OCI-LY7 (cell line): ENCODE results near the gene CEP192. TPM values are rescaled to one million over a fixed set of nuclear protein-coding genes. Genes with fewer than 3 reads are reported as not detected.

ENCODE experiments used
- Bru-seq: library from RNA; stranded (reverse); fragments of 400-500 nt; gene quantifications from one replicate; lab custom pipeline; 2021; lab: Mats Ljungman, UMichigan
- BruChase-seq, 2 experiments: library from RNA; stranded (reverse); fragments of 400-500 nt; gene quantifications; one replicate each; lab custom pipeline; 2021; lab: Mats Ljungman, UMichigan
- BruUV-seq: library from RNA; stranded (reverse); fragments of 400-500 nt; replicated peaks from 2 replicates; lab custom pipeline; 2021; lab: Mats Ljungman, UMichigan
- CTCF ChIA-PET: fragments of 300-600 bp; sonication (Branson Sonifier 250); formaldehyde crosslinking; loops from one replicate; lab custom pipeline; 2022; ENCODE audit warnings: antibody characterized with exemption; ENCODE audit not compliant: unreplicated experiment; lab: Charles Lee
- POLR2A ChIA-PET: fragments of 300-600 bp; sonication (Branson Sonifier 250); formaldehyde crosslinking; loops from one replicate; lab custom pipeline; 2022; ENCODE audit warnings: antibody characterized with exemption; lab: Charles Lee
- DNase-seq: peaks from one replicate; pipeline ENCODE4 v3.0.0-alpha.2; 2015; ENCODE audit warnings: low spot score
- H2AFZ ChIP-seq: fragments of 200-600 bp; sonication (generic), shearing (Covaris generic); 2 replicates; pipeline ENCODE4 v1.6.1; 2014; ENCODE audit warnings: mild to moderate bottlenecking, antibody characterized with exemption, low read length, moderate library complexity
- H3K27ac ChIP-seq: fragments of 200-600 bp; sonication (generic); 2 replicates; pipeline ENCODE4 v1.5.1; 2014; ENCODE audit warnings: mixed run types, low read depth, mild to moderate bottlenecking, moderate library complexity, low read length, inconsistent platforms; ENCODE audit not compliant: poor library complexity, severe bottlenecking
- H3K36me3 ChIP-seq: fragments of 200-600 bp; sonication (generic); 2 replicates; pipeline ENCODE4 v1.6.1; 2014; ENCODE audit warnings: mild to moderate bottlenecking, antibody characterized with exemption, low read length, moderate library complexity, mixed read lengths; ENCODE audit not compliant: insufficient read depth
- H3K4me1 ChIP-seq: fragments of 200-600 bp; sonication (generic); 2 replicates; pipeline ENCODE4 v1.5.1; 2014; ENCODE audit warnings: mild to moderate bottlenecking, low read length; ENCODE audit not compliant: insufficient read depth, poor library complexity, severe bottlenecking
- H3K4me2 ChIP-seq: fragments of 200-600 bp; sonication (generic); 2 replicates; pipeline ENCODE4 v1.6.1; 2014; ENCODE audit warnings: mild to moderate bottlenecking, low read length
- H3K4me3 ChIP-seq: fragments of 200-600 bp; sonication (generic); 2 replicates; pipeline ENCODE4 v1.5.1; 2014; ENCODE audit warnings: mild to moderate bottlenecking, low read depth, low read length; ENCODE audit not compliant: poor library complexity, severe bottlenecking
- H3K79me2 ChIP-seq: fragments of 200-600 bp; sonication (generic); 2 replicates; pipeline ENCODE4 v1.6.1; 2016; ENCODE audit warnings: low read depth, mild to moderate bottlenecking, low read length, moderate library complexity, mixed read lengths; ENCODE audit not compliant: insufficient read depth
- H3K9me2 ChIP-seq: fragments of 200-600 bp; sonication (generic); 2 replicates; pipeline ENCODE4 v1.6.1; 2016; ENCODE audit warnings: mild to moderate bottlenecking, low read length, mixed read lengths; ENCODE audit not compliant: insufficient read depth
- H3K9me3 ChIP-seq: fragments of 200-600 bp; sonication (generic); 2 replicates; pipeline ENCODE4 v1.6.1; 2014; ENCODE audit warnings: mild to moderate bottlenecking, mixed run types, low read length, mixed read lengths
- H4K20me1 ChIP-seq: fragments of 200-600 bp; sonication (generic); 2 replicates; pipeline ENCODE4 v1.6.1; 2014; ENCODE audit warnings: mild to moderate bottlenecking, antibody characterized with exemption, low read length, moderate library complexity, mixed read lengths; ENCODE audit not compliant: insufficient read depth
- CTCF ChIP-seq: fragments of 200-600 bp; sonication (generic); conservative IDR thresholded peaks from 2 replicates; pipeline ENCODE4 v1.5.1; 2014; ENCODE audit warnings: mild to moderate bottlenecking, antibody characterized with exemption, low read length, moderate library complexity, mixed read lengths
- EZH2phosphoT487 ChIP-seq: fragments of 200-600 bp; sonication (generic); IDR thresholded peaks from 2 replicates; pipeline ENCODE4 v1.6.1; 2018; ENCODE audit warnings: low read depth, borderline replicate concordance, mild to moderate bottlenecking, mixed run types, antibody characterized with exemption, low read length, moderate library complexity, mixed read lengths
- intact Hi-C: fragments of 100-400 bp; cut with micrococcal nuclease; formaldehyde crosslinking; loops from one replicate; pipeline ENCODE4 v1.10.0; 2022; ENCODE audit not compliant: unreplicated experiment
- long read RNA-seq: library from polyadenylated mRNA; stranded (forward); transcript quantifications from one replicate; pipeline ENCODE4 v2.0.0, GENCODE V29; 2022
- total RNA-seq, 2 experiments: library from RNA; depleted of rRNA in 1 of 2; stranded (reverse); fragments of >200 nt in 1 of 2; shearing (Covaris generic) in 1 of 2; gene quantifications; 2 replicates each; pipeline ENCODE4 v1.2.3, GENCODE V29; 2014 to 2022

Gene CEP192
- 57.7 and 59.9 TPM in 2 replicates for total RNA-seq (2014; rRNA removed; shearing (Covaris generic))
- total RNA-seq (2022), result 55.5 and 68.3 TPM in 2 replicates
- Bru-seq, nascent RNA, result percentile 93 among the genes with signal in this experiment
- BruChase-seq, experiment 1, labeled RNA remaining after a 6-hour chase, result percentile 94 among the genes with signal in this experiment
- percentile 93 among the genes with signal in this experiment for BruChase-seq, experiment 2, labeled RNA remaining after a 2-hour chase
- long read RNA-seq, partial matches to known transcripts, result 10 of 18 reads
- long read RNA-seq, other reads (novel, unspliced or antisense), result 8 of 18 reads

GRCh38 chr18:12990967-12991820 lies at the start of gene CEP192:
TSS of gene CEP192 (plus strand) at chr18:12991362. CDS start at chr18:12999425, 8,063 bp downstream.
- TF ChIP-seq CTCF, result peak; percentile 44; the same call in 1 of the 2 replicates
- no peak for TF ChIP-seq EZH2phosphoT487
- H3K79me2 ChIP-seq, result peaks cover 47% of the 10 kb centered on the region
- no peaks in the 10 kb centered on the region for H3K9me2 ChIP-seq
- peaks cover 44% of the 10 kb centered on the region for H3K36me3 ChIP-seq
- peak; percentile 98 for DNase-seq
- ChIA-PET POLR2A (interaction anchor here (0.5 to 2.8 kb wide), 25 partner anchors 10 to 621 kb away, joined by 3 to 10 read pairs (median 4); partner anchors contain the start of genes CEP76 and SEH1L), CTCF (interaction anchor here (0.6 to 1.1 kb wide), 3 partner anchors 93 to 212 kb away, joined by 3 to 5 read pairs (median 4); no protein-coding TSS in a partner anchor)
- H3K9me3 ChIP-seq, result no peaks in the 10 kb centered on the region; the same call in 1 of the 2 replicates
- intact Hi-C loops, result loop anchor here (2.0 kb wide), 1 partner anchor 42 kb away; the partner anchor contains the start of gene SEH1L
- peak within 1 kb of the TSS; percentile 79 for H3K27ac ChIP-seq
- BruUV-seq, result no TSS peak
- peak within 1 kb of the TSS; percentile 78 for H3K4me3 ChIP-seq
- peaks cover 22% of the 10 kb centered on the region; the same call in 1 of the 2 replicates for H4K20me1 ChIP-seq
- peak within 1 kb of the TSS; percentile 60 for H2AFZ ChIP-seq
- peak within 1 kb of the TSS; percentile 97 for H3K4me2 ChIP-seq
- peaks cover 24% of the 10 kb centered on the region for H3K4me1 ChIP-seq

- Histone ChIP-seq H3K4me2 (no peak overlapping the region), H2AFZ (no peak overlapping the region), H3K36me3 (no peaks in the 10 kb centered on the region), H3K27ac (no peak overlapping the region), H3K9me3 (no peaks in the 10 kb centered on the region), H3K4me1 (peaks cover 20% of the 10 kb centered on the region), H3K4me3 (no peak overlapping the region), H4K20me1 (no peaks in the 10 kb centered on the region), H3K9me2 (no peaks in the 10 kb centered on the region), H3K79me2 (peaks cover 14% of the 10 kb centered on the region)
- ChIA-PET POLR2A (interaction anchor here (0.6 to 1.7 kb wide), 4 partner anchors 9 to 193 kb away, joined by 3 to 4 read pairs (median 4); partner anchors contain the start of gene CEP192), CTCF (interaction anchor here (0.6 kb wide), 2 partner anchors 52 to 227 kb away, joined by 3 read pairs; no protein-coding TSS in a partner anchor)
- no TSS peak for BruUV-seq
- intact Hi-C loops, result no loop called here
- DNase-seq, result no peak
- TF ChIP-seq EZH2phosphoT487 (no peak), CTCF (no peak)
Measured at GRCh38 chr18:12943215-12943614, 47.9 kb upstream of the CEP192 start.
